Activated naive CD4-positive, alpha-beta T cell treated with anti-CD3 and anti-CD28 coated beads for 36 hours (primary cell): ENCODE data around the gene OR7D2. TPM values are rescaled to one million over a fixed set of nuclear protein-coding genes. Genes with fewer than 3 reads are reported as not detected.

Source experiments
- CTCF ChIA-PET: fragments of 350-600 bp; sonication (Branson Sonifier 250); formaldehyde crosslinking; loops from one replicate; lab custom pipeline; 2021; ENCODE audit warnings: antibody characterized with exemption; lab: Charles Lee
- DNase-seq: peaks from one replicate; pipeline ENCODE4 v3.0.0-alpha.2; 2020
- H3K27ac Mint-ChIP-seq: one replicate; pipeline ENCODE4 v1.8.0; 2021; ENCODE audit warnings: mild to moderate bottlenecking, mixed read lengths
- H3K27me3 Mint-ChIP-seq: one replicate; pipeline ENCODE4 v1.8.0; 2021; ENCODE audit warnings: low read depth, mixed read lengths
- H3K36me3 Mint-ChIP-seq: one replicate; pipeline ENCODE4 v1.8.0; 2021; ENCODE audit warnings: low read depth, mixed read lengths
- H3K4me1 Mint-ChIP-seq: one replicate; pipeline ENCODE4 v1.8.0; 2021; ENCODE audit warnings: low read depth, mixed read lengths
- H3K4me3 Mint-ChIP-seq: one replicate; pipeline ENCODE4 v1.8.0; 2021; ENCODE audit warnings: mild to moderate bottlenecking, moderate library complexity, mixed read lengths
- H3K9me3 Mint-ChIP-seq: one replicate; pipeline ENCODE4 v1.8.0; 2021; ENCODE audit warnings: mixed read lengths
- intact Hi-C: fragments of 100-400 bp; cut with micrococcal nuclease; formaldehyde crosslinking; loops from one replicate; pipeline ENCODE4 v1.15.1; 2023
- total RNA-seq, 2 experiments: library from RNA; stranded (reverse); gene quantifications; one replicate each; pipeline ENCODE4 v1.2.3, GENCODE V29; 2021

The OR7D2 gene
- total RNA-seq = under 1 TPM; 0.14 to 0.30 TPM

- no peaks in the 10 kb centered on the region for H3K4me1 Mint-ChIP-seq
- intact Hi-C loops = no loop called here
Observed at GRCh38 chr19:9178901-9179300, at the start of gene OR7D2. OR7D2 (plus strand) TSS chr19:9178979; CDS start chr19:9185782, 6,803 bp downstream.

GRCh38 chr19:9130965-9131364 is 47.8 kb upstream of the OR7D2 start:
- Mint-ChIP-seq H3K4me3 (no peak overlapping the region), H3K27ac (no peak overlapping the region), H3K27me3 (peaks cover 12% of the 10 kb centered on the region), H3K4me1 (peaks cover 5% of the 10 kb centered on the region), H3K36me3 (no peaks in the 10 kb centered on the region), H3K9me3 (no peaks in the 10 kb centered on the region)
- DNase-seq = no peak
- intact Hi-C loops = loop anchor here (10.0 kb wide), 1 partner anchor 784 kb away; no protein-coding TSS in a partner anchor
- CTCF ChIA-PET = no interaction called here

More at GRCh38 chr19:9178901-9179300, at the start of gene OR7D2:
- no peak within 1 kb of the TSS for H3K27ac Mint-ChIP-seq
- no peak within 1 kb of the TSS for H3K4me3 Mint-ChIP-seq
- no peak for DNase-seq
- CTCF ChIA-PET = interaction anchor here (0.9 kb wide), 1 partner anchor 26 kb away, joined by 3 read pairs; no protein-coding TSS in a partner anchor
- peaks cover 4% of the 10 kb centered on the region for H3K9me3 Mint-ChIP-seq
- no peaks in the 10 kb centered on the region for H3K36me3 Mint-ChIP-seq
- H3K27me3 Mint-ChIP-seq = peaks cover 4% of the 10 kb centered on the region

- Mint-ChIP-seq H3K4me1 (peaks cover 10% of the 10 kb centered on the region), H3K27ac (no peak overlapping the region), H3K27me3 (peaks cover 3% of the 10 kb centered on the region), H3K9me3 (no peaks in the 10 kb centered on the region), H3K4me3 (no peak overlapping the region), H3K36me3 (no peaks in the 10 kb centered on the region)
- no peak for DNase-seq
- intact Hi-C loops = loop anchor here (10.0 kb wide), 1 partner anchor 782 kb away; no protein-coding TSS in a partner anchor
- CTCF ChIA-PET = no interaction called here
Observed at GRCh38 chr19:9132422-9132821, 46.4 kb upstream of the OR7D2 start.

GRCh38 chr19:9139609-9140158 is 39.1 kb upstream of the OR7D2 start:
- Mint-ChIP-seq H3K4me3 (peak overlapping the region; percentile 98), H3K27me3 (no peaks in the 10 kb centered on the region), H3K36me3 (peaks cover 30% of the 10 kb centered on the region), H3K4me1 (peaks cover 36% of the 10 kb centered on the region), H3K9me3 (peaks cover 8% of the 10 kb centered on the region), H3K27ac (peak overlapping the region; percentile 96)
- no peak for DNase-seq
- intact Hi-C loops = loop anchor here (1.0 to 10.0 kb wide), 8 partner anchors 185 to 775 kb away; partner anchors contain the start of genes FBXL12, MBD3L1, ZNF121 and ZNF266
- CTCF ChIA-PET = no interaction called here

GRCh38 chr19:9140159-9140874 is 38.5 kb upstream of the OR7D2 start, which contains the start of gene ZNF317:
ZNF317 (plus strand) TSS chr19:9140397; CDS start chr19:9156017, 15,620 bp downstream.
- H3K4me3 Mint-ChIP-seq = peak within 1 kb of the TSS; percentile 98
- H3K4me1 Mint-ChIP-seq = peaks cover 36% of the 10 kb centered on the region
- intact Hi-C loops = loop anchor here (1.0 to 5.0 kb wide), 7 partner anchors 184 to 679 kb away; partner anchors contain the start of genes FBXL12, MBD3L1, ZNF121 and ZNF266
- H3K36me3 Mint-ChIP-seq = peaks cover 36% of the 10 kb centered on the region
- DNase-seq = peak; percentile 95
- H3K9me3 Mint-ChIP-seq = peaks cover 14% of the 10 kb centered on the region
- H3K27me3 Mint-ChIP-seq = no peaks in the 10 kb centered on the region
- CTCF ChIA-PET = no interaction called here
- peak within 1 kb of the TSS; percentile 96 for H3K27ac Mint-ChIP-seq

- peaks cover 54% of the 10 kb centered on the region for H3K4me1 Mint-ChIP-seq
- H3K36me3 Mint-ChIP-seq = peaks cover 75% of the 10 kb centered on the region
- no peak overlapping the region for H3K27ac Mint-ChIP-seq
- CTCF ChIA-PET = no interaction called here
- H3K9me3 Mint-ChIP-seq = peaks cover 32% of the 10 kb centered on the region
- no peaks in the 10 kb centered on the region for H3K27me3 Mint-ChIP-seq
- no peak overlapping the region for H3K4me3 Mint-ChIP-seq
- DNase-seq = no peak
- intact Hi-C loops = loop anchor here (5.0 kb wide), 2 partner anchors 313 to 527 kb away; partner anchors contain the start of genes MBD3L1 and ZNF558
Observed at GRCh38 chr19:9144920-9145319, 33.9 kb upstream of the OR7D2 start.

- Mint-ChIP-seq H3K9me3 (peaks cover 51% of the 10 kb centered on the region), H3K4me3 (no peak overlapping the region), H3K27ac (no peak overlapping the region), H3K36me3 (peaks cover 85% of the 10 kb centered on the region), H3K4me1 (peaks cover 54% of the 10 kb centered on the region), H3K27me3 (no peaks in the 10 kb centered on the region)
- intact Hi-C loops = no loop called here
- DNase-seq = no peak
- CTCF ChIA-PET = no interaction called here
Observed at GRCh38 chr19:9146882-9147281, 31.9 kb upstream of the OR7D2 start.

- no peaks in the 10 kb centered on the region for H3K27me3 Mint-ChIP-seq
- peaks cover 62% of the 10 kb centered on the region for H3K9me3 Mint-ChIP-seq
- DNase-seq = no peak
- no peak overlapping the region for H3K27ac Mint-ChIP-seq
- peaks cover 90% of the 10 kb centered on the region for H3K36me3 Mint-ChIP-seq
- peaks cover 41% of the 10 kb centered on the region for H3K4me1 Mint-ChIP-seq
- no peak overlapping the region for H3K4me3 Mint-ChIP-seq
- CTCF ChIA-PET = no interaction called here
- intact Hi-C loops = no loop called here
Observed at GRCh38 chr19:9148697-9149096, 30.1 kb upstream of the OR7D2 start.

GRCh38 chr19:9149997-9150396 is 28.8 kb upstream of the OR7D2 start:
- CTCF ChIA-PET = no interaction called here
- intact Hi-C loops = no loop called here
- Mint-ChIP-seq H3K4me3 (no peak overlapping the region), H3K36me3 (peaks cover 92% of the 10 kb centered on the region), H3K27me3 (no peaks in the 10 kb centered on the region), H3K9me3 (peaks cover 66% of the 10 kb centered on the region), H3K4me1 (peaks cover 41% of the 10 kb centered on the region), H3K27ac (no peak overlapping the region)
- no peak for DNase-seq

GRCh38 chr19:9150650-9151049 is 28.1 kb upstream of the OR7D2 start:
- no peak overlapping the region for H3K4me3 Mint-ChIP-seq
- intact Hi-C loops = no loop called here
- H3K4me1 Mint-ChIP-seq = peaks cover 44% of the 10 kb centered on the region
- no peak overlapping the region for H3K27ac Mint-ChIP-seq
- CTCF ChIA-PET = no interaction called here
- DNase-seq = no peak
- no peaks in the 10 kb centered on the region for H3K27me3 Mint-ChIP-seq
- peaks cover 92% of the 10 kb centered on the region for H3K36me3 Mint-ChIP-seq
- peaks cover 67% of the 10 kb centered on the region for H3K9me3 Mint-ChIP-seq

- Mint-ChIP-seq H3K4me1 (peaks cover 43% of the 10 kb centered on the region), H3K27ac (no peak overlapping the region), H3K9me3 (peaks cover 72% of the 10 kb centered on the region), H3K36me3 (peaks cover 96% of the 10 kb centered on the region), H3K4me3 (no peak overlapping the region), H3K27me3 (no peaks in the 10 kb centered on the region)
- intact Hi-C loops = no loop called here
- no peak for DNase-seq
- CTCF ChIA-PET = no interaction called here
Observed at GRCh38 chr19:9151367-9151766, 27.4 kb upstream of the OR7D2 start.

- H3K27ac Mint-ChIP-seq = peak overlapping the region; percentile 2
- no peak overlapping the region for H3K4me3 Mint-ChIP-seq
- peaks cover 76% of the 10 kb centered on the region for H3K9me3 Mint-ChIP-seq
- H3K36me3 Mint-ChIP-seq = peaks cover 99% of the 10 kb centered on the region
- DNase-seq = no peak
- CTCF ChIA-PET = no interaction called here
- intact Hi-C loops = no loop called here
- no peaks in the 10 kb centered on the region for H3K27me3 Mint-ChIP-seq
- H3K4me1 Mint-ChIP-seq = peaks cover 14% of the 10 kb centered on the region
Observed at GRCh38 chr19:9155591-9155990, 23.2 kb upstream of the OR7D2 start.
